ENCODE data around the gene FUNDC2. TPM values are rescaled to one million over a fixed set of nuclear protein-coding genes. Genes with fewer than 3 reads are reported as not detected.

FUNDC2 gene
- total RNA-seq, 6 donors from 2014 or later: 18.3 to 93.9 (median 50.2) TPM

- DNase-seq (no peak), ATAC-seq (ENCODE audit: low FRiP score in 2 of 2) (peak in 1 of 2 donors; percentile 54)
- 74 to 94% methylated on average over 18 to 24 of the region's 24 CpGs for WGBS, 2 donors
Measured at GRCh38 chrX:155086202-155086840, 59.7 kb downstream of the FUNDC2 start.

GRCh38 chrX:155086961-155087735 is 60.5 kb downstream of the FUNDC2 start:
- H3K27me3 ChIP-seq: no peaks in the 10 kb centered on the region
- no peaks in the 10 kb centered on the region for H3K4me1 ChIP-seq
- H3K36me3 ChIP-seq: peaks cover 0 to 12% (median 5%) of the 10 kb centered on the region in 4 donors
- no peak overlapping the region for H3K4me3 ChIP-seq
- no peak overlapping the region for H3K27ac ChIP-seq
- DNase-seq (peak in 1 of 2 donors; percentile 25), ATAC-seq (ENCODE audit: low FRiP score in 2 of 2) (no peak)
- no peaks in the 10 kb centered on the region for H3K9me3 ChIP-seq
- 85 to 92% methylated on average over 8 to 26 of the region's 26 CpGs for WGBS, 2 donors
- TF ChIP-seq CTCF (IDR thresholded peaks at IDR 0.05) (no peak), POLR2AphosphoS5 (IDR thresholded peaks at IDR 0.05) (no peak), EP300 (IDR thresholded peaks at IDR 0.05) (no peak), POLR2A (IDR thresholded peaks at IDR 0.05) (no peak)

More at GRCh38 chrX:155086202-155086840, 59.7 kb downstream of the FUNDC2 start:
- Histone ChIP-seq H3K36me3 (peaks cover 0 to 11% (median 5%) of the 10 kb centered on the region in 4 donors), H3K9me3 (no peaks in the 10 kb centered on the region), H3K4me3 (no peak overlapping the region), H3K4me1 (no peaks in the 10 kb centered on the region), H3K27me3 (no peaks in the 10 kb centered on the region), H3K27ac (no peak overlapping the region)
- TF ChIP-seq EP300 (IDR thresholded peaks at IDR 0.05) (no peak), CTCF (IDR thresholded peaks at IDR 0.05) (peak; percentile 27 to 47 (median 36))

GRCh38 chrX:155094468-155095061 is 67.9 kb downstream of the FUNDC2 start:
- peaks cover 0 to 7% (median 3%) of the 10 kb centered on the region in 4 donors for H3K36me3 ChIP-seq
- ATAC-seq (ENCODE audit: low FRiP score in 2 of 2) (peak in 1 of 2 donors; percentile 65), DNase-seq (no peak)
- 26 to 36% methylated on average over 4 of the region's 4 CpGs for WGBS, 2 donors
- no peaks in the 10 kb centered on the region for H3K9me3 ChIP-seq
- H3K4me1 ChIP-seq: no peaks in the 10 kb centered on the region
- no peak overlapping the region for H3K27ac ChIP-seq
- H3K27me3 ChIP-seq: no peaks in the 10 kb centered on the region
- TF ChIP-seq POLR2AphosphoS5 (IDR thresholded peaks at IDR 0.05): no peak
- no peak for TF ChIP-seq POLR2A (IDR thresholded peaks at IDR 0.05)
- TF ChIP-seq CTCF (IDR thresholded peaks at IDR 0.05): peak in 4 of 6 experiments; percentile 40 to 54 (median 44)
- TF ChIP-seq EP300 (IDR thresholded peaks at IDR 0.05): no peak
- H3K4me3 ChIP-seq: no peak overlapping the region

- 84 to 100% methylated on average over 2 of the region's 2 CpGs for WGBS, 2 donors
- H3K36me3 ChIP-seq: no peaks in the 10 kb centered on the region
- no peak for DNase-seq
- no peak overlapping the region for H3K4me3 ChIP-seq
- H3K27ac ChIP-seq: no peak overlapping the region
- no peak for ATAC-seq (ENCODE audit: low FRiP score in 2 of 2)
- no peaks in the 10 kb centered on the region for H3K27me3 ChIP-seq
- H3K4me1 ChIP-seq: no peaks in the 10 kb centered on the region
- no peaks in the 10 kb centered on the region for H3K9me3 ChIP-seq
- no peak for TF ChIP-seq POLR2AphosphoS5 (IDR thresholded peaks at IDR 0.05)
- no peak for TF ChIP-seq POLR2A (IDR thresholded peaks at IDR 0.05)
- TF ChIP-seq EP300 (IDR thresholded peaks at IDR 0.05): no peak
- no peak for TF ChIP-seq CTCF (IDR thresholded peaks at IDR 0.05)
Measured at GRCh38 chrX:155105919-155106318, 79.3 kb downstream of the FUNDC2 start.
